H1 (cell line): ENCODE results near the gene NOS1AP.
A peak's percentile ranks its signal among the peaks of the same experiment; 100 is the strongest.

Experiments used
- CREB1 ChIP-seq: IDR thresholded peaks from 2 replicates; pipeline ENCODE4 v1.6.1; 2012; ENCODE audit warnings: inconsistent platforms
- CTCF ChIP-seq, 3 experiments: IDR thresholded peaks; 1 replicate in 2 of 3; 2 replicates in 1 of 3; pipeline versions ENCODE4 v1.5.1 to v1.6.1; 2011; ENCODE audit warnings: low read length in 3 of 3, mild to moderate bottlenecking in 3 of 3, inconsistent platforms in 2 of 3, low read depth in 1 of 3, moderate library complexity in 1 of 3; ENCODE audit not compliant: insufficient read depth in 1 of 3; ENCODE audit errors: control extremely low read depth in 1 of 3
- POLR2AphosphoS5 ChIP-seq: IDR thresholded peaks from 2 replicates; pipeline ENCODE4 v1.6.1; 2011; ENCODE audit warnings: low read depth, low read length
- USF2 ChIP-seq: IDR thresholded peaks from 2 replicates; pipeline ENCODE4 v1.6.1; 2011; ENCODE audit warnings: low read length, improper control_type of control experiment
- YY1 ChIP-seq: IDR thresholded peaks from 2 replicates; pipeline ENCODE4 v1.6.1; 2011; ENCODE audit warnings: low read depth, mild to moderate bottlenecking, low read length

DNA sequence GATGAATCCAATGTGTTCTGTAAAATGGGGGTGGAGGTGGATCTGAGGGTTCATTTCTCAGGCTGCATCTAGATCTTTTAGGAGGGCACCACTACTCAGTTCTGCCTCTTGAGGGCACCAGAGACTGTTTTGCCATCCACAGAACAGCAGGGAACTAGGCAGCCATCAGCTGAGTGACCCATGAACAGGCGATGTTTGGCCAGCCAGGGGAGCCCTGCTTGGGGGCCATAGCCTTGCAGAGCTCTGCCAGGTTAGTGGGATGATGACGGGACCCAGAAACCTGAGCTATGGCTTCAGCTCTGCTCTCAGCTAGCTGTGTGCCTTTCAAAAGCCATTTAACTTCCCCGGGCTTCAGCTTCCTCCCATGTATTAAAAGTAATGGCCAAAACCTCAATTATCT lies 13.4 kb upstream of the NOS1AP start:
- TF ChIP-seq CREB1: no peak; the same call in 1 of the 2 replicates
- peak; percentile 91 for TF ChIP-seq YY1
- TF ChIP-seq CTCF (IDR thresholded peaks at IDR 0.05; ENCODE audit: control extremely low read depth in 1 of 3, insufficient read depth in 1 of 3, low read depth in 1 of 3, low read length in 3 of 3): peak; percentile 77 to 99 (median 97)
- no peak for TF ChIP-seq POLR2AphosphoS5
- TF ChIP-seq USF2: no peak
